K562 (cell line): ENCODE measurements around the gene ODAD4.

Experiments
- EP300 ChIP-seq: IDR thresholded peaks from 2 replicates; pipeline ENCODE4 v1.6.1; 2012; ENCODE audit warnings: low read length, improper control_type of control experiment
- GABPA ChIP-seq: fragments of 200-800 bp; sonication (Bioruptor generic); conservative IDR thresholded peaks from 2 replicates; pipeline ENCODE4 v1.6.1; 2016; ENCODE audit warnings: low read depth, missing genetic modification characterization, missing compliant biosample characterization
- GTF2A2 ChIP-seq: IDR thresholded peaks from 2 replicates; pipeline ENCODE4 v1.6.1; 2016; ENCODE audit warnings: mild to moderate bottlenecking, missing genetic modification characterization, missing compliant biosample characterization
- NFATC3 ChIP-seq: fragments of 450-650 bp; IDR thresholded peaks from 2 replicates; pipeline ENCODE4 v1.6.1; 2017; ENCODE audit warnings: mild to moderate bottlenecking
- NRF1 ChIP-seq, 2 experiments: fragments of 450-650 bp; IDR thresholded peaks in 1 of 2; conservative IDR thresholded peaks in 1 of 2; 2 replicates each; pipeline ENCODE4 v1.6.1; 2014; ENCODE audit warnings: mild to moderate bottlenecking in 2 of 2
- POLR2A ChIP-seq: fragments of 450-650 bp; conservative IDR thresholded peaks from 2 replicates; pipeline ENCODE4 v1.6.1; 2016
- SMC3 ChIP-seq: conservative IDR thresholded peaks from 2 replicates; pipeline ENCODE4 v1.6.1; 2011; ENCODE audit warnings: low read depth, low read length, improper control_type of control experiment; ENCODE audit not compliant: insufficient read depth
- SREBF2 ChIP-seq: sonication (generic); formaldehyde crosslinking; IDR thresholded peaks from 2 replicates; pipeline ENCODE4 v1.4.0; 2020; ENCODE audit warnings: mild to moderate bottlenecking, missing genetic modification reagents
- ZBED1 ChIP-seq: IDR thresholded peaks from 2 replicates; pipeline ENCODE4 v1.6.1; 2014
- TF ChIP-seq, protein P1 (sequence below), 2 experiments: fragments of 450-650 bp; formaldehyde crosslinking in 1 of 2; IDR thresholded peaks; 2 replicates each; pipeline versions ENCODE4 v1.4.0 to v1.6.1; 2014 to 2020; ENCODE audit warnings: mild to moderate bottlenecking in 2 of 2, borderline replicate concordance in 1 of 2, low read depth in 1 of 2
- TF ChIP-seq, protein P2 (sequence below): fragments of 450-650 bp; formaldehyde crosslinking; IDR thresholded peaks from 2 replicates; pipeline ENCODE4 v1.4.0; 2020; ENCODE audit warnings: mild to moderate bottlenecking, mixed read lengths
- TF ChIP-seq, protein P3 (sequence below), 3 experiments: IDR thresholded peaks in 2 of 3; conservative IDR thresholded peaks in 1 of 3; 2 replicates each; pipeline ENCODE4 v1.5.1; 2011 to 2012; ENCODE audit warnings: low read length in 3 of 3, mild to moderate bottlenecking in 3 of 3, control low read depth in 2 of 3, improper control_type of control experiment in 1 of 3, inconsistent platforms in 1 of 3, low read depth in 1 of 3, mixed read lengths in 1 of 3, moderate library complexity in 1 of 3; ENCODE audit not compliant: insufficient read depth in 2 of 3

DNA sequence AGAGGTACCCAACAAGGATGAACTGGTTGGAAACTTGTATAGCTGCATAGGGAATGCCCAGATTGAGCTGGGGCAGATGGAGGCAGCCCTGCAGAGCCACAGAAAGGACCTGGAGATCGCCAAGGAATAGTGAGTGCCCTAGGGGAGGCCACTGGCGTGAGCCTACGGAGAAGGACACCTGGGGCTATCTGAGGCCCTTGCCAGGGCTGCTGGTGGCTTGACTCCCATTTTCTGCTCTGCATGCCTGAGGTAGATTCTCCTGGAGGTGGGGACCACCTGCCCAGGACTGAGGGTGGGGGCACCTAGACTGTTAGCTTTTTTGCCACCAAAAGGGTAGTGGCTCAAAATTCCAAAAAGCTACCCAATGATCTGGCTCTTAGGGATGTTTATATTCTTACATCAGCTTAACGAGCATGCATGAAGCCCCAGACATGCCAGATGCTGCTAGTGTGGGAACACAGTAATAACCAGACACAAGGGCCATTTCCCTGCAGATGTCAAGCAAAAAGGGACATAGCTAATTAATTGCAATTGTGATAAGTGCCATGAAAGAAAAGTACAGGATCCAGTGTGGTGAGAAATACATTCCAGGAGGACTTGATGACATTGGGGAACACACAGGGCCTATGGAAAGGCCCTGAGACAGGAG lies 8.8 kb downstream of the ODAD4 start:
- no peak for TF ChIP-seq GTF2A2 (tag)
- TF ChIP-seq, protein P1, sequence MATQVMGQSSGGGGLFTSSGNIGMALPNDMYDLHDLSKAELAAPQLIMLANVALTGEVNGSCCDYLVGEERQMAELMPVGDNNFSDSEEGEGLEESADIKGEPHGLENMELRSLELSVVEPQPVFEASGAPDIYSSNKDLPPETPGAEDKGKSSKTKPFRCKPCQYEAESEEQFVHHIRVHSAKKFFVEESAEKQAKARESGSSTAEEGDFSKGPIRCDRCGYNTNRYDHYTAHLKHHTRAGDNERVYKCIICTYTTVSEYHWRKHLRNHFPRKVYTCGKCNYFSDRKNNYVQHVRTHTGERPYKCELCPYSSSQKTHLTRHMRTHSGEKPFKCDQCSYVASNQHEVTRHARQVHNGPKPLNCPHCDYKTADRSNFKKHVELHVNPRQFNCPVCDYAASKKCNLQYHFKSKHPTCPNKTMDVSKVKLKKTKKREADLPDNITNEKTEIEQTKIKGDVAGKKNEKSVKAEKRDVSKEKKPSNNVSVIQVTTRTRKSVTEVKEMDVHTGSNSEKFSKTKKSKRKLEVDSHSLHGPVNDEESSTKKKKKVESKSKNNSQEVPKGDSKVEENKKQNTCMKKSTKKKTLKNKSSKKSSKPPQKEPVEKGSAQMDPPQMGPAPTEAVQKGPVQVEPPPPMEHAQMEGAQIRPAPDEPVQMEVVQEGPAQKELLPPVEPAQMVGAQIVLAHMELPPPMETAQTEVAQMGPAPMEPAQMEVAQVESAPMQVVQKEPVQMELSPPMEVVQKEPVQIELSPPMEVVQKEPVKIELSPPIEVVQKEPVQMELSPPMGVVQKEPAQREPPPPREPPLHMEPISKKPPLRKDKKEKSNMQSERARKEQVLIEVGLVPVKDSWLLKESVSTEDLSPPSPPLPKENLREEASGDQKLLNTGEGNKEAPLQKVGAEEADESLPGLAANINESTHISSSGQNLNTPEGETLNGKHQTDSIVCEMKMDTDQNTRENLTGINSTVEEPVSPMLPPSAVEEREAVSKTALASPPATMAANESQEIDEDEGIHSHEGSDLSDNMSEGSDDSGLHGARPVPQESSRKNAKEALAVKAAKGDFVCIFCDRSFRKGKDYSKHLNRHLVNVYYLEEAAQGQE (IDR thresholded peaks at IDR 0.05; ENCODE audit: borderline replicate concordance), result no peak
- TF ChIP-seq, protein P1 (CRISPR knock-in tag; IDR thresholded peaks at IDR 0.05; ENCODE audit: low read depth), result no peak
- TF ChIP-seq NFATC3, result no peak
- TF ChIP-seq, protein P2, sequence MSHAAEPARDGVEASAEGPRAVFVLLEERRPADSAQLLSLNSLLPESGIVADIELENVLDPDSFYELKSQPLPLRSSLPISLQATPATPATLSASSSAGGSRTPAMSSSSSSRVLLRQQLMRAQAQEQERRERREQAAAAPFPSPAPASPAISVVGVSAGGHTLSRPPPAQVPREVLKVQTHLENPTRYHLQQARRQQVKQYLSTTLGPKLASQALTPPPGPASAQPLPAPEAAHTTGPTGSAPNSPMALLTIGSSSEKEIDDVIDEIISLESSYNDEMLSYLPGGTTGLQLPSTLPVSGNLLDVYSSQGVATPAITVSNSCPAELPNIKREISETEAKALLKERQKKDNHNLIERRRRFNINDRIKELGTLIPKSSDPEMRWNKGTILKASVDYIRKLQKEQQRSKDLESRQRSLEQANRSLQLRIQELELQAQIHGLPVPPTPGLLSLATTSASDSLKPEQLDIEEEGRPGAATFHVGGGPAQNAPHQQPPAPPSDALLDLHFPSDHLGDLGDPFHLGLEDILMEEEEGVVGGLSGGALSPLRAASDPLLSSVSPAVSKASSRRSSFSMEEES, result no peak
- no peak for TF ChIP-seq SREBF2 (CRISPR knock-in tag)
- TF ChIP-seq, protein P3, sequence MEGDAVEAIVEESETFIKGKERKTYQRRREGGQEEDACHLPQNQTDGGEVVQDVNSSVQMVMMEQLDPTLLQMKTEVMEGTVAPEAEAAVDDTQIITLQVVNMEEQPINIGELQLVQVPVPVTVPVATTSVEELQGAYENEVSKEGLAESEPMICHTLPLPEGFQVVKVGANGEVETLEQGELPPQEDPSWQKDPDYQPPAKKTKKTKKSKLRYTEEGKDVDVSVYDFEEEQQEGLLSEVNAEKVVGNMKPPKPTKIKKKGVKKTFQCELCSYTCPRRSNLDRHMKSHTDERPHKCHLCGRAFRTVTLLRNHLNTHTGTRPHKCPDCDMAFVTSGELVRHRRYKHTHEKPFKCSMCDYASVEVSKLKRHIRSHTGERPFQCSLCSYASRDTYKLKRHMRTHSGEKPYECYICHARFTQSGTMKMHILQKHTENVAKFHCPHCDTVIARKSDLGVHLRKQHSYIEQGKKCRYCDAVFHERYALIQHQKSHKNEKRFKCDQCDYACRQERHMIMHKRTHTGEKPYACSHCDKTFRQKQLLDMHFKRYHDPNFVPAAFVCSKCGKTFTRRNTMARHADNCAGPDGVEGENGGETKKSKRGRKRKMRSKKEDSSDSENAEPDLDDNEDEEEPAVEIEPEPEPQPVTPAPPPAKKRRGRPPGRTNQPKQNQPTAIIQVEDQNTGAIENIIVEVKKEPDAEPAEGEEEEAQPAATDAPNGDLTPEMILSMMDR (IDR thresholded peaks at IDR 0.05 in 2 of 3, conservative IDR thresholded peaks at IDR 0.05 in 1 of 3; ENCODE audit: insufficient read depth in 2 of 3, low read depth in 1 of 3, low read length in 3 of 3), result no peak
- TF ChIP-seq POLR2A, result no peak
- TF ChIP-seq NRF1 (conservative IDR thresholded peaks at IDR 0.05 in 1 of 2, IDR thresholded peaks at IDR 0.05 in 1 of 2), result no peak
- no peak for TF ChIP-seq EP300
- TF ChIP-seq ZBED1, result no peak
- TF ChIP-seq SMC3, result no peak
- no peak for TF ChIP-seq GABPA (tag)
